Dermis microvascular lymphatic vessel endothelial cell (primary cell): ENCODE data around the gene EVI5L. TPM values are rescaled to one million over a fixed set of nuclear protein-coding genes. Genes with fewer than 3 reads are reported as not detected.

Experiments used
- DNase-seq, 2 donors: peaks; one replicate each; pipeline versions ENCODE4 v3.0.0 to v3.0.0-alpha.2; 2010; ENCODE audit warnings: low read depth in 2 of 2
- total RNA-seq: library from RNA; depleted of rRNA; stranded (reverse); fragments of >200 nt; gene quantifications from 2 replicates; pipeline ENCODE4 v1.2.1, GENCODE V29; 2014

Gene EVI5L
- total RNA-seq, 1 donor from 2014 or later: 6.2 TPM

DNA sequence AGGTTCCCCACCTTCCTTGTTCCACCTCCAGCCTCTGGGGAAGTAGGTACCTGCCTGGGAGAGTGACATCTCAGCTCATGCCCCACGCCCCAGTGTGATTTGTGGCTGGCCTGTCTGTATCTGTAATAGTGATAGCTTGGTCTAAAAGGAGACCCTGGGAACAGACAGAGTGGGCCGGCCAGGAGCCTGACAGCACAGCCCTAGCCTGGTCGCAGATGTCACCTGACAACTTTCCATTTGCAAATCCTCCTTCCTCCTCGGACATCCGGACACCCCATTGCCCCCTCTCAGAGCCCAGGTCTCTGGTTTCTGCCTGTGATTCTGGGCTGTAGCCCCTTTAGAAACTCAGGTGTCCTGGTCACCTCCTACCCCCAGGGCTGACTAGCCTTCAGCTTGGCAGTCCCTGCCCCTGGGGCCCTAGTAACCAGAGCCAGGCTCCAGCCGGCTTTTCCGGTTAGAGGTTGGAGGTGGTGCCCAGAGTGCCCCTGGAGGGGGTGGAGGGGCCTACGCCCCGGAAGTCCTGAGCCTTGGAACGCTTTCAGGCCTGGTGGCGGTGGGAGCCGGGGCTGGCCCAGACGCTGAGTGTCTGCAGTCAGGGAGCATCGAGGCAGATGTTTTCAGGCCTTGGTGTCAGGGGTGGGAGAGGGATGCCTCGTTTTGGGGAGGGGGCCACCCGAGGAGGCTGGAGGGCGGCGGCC, 64.7 kb downstream of the EVI5L start:
- no peak for DNase-seq

- no peak for DNase-seq
Measured at GRCh38 chr19:7895565-7895964, 65.5 kb downstream of the EVI5L start.

- no peak for DNase-seq
Measured at GRCh38 chr19:7897292-7897691, 67.3 kb downstream of the EVI5L start.

DNA sequence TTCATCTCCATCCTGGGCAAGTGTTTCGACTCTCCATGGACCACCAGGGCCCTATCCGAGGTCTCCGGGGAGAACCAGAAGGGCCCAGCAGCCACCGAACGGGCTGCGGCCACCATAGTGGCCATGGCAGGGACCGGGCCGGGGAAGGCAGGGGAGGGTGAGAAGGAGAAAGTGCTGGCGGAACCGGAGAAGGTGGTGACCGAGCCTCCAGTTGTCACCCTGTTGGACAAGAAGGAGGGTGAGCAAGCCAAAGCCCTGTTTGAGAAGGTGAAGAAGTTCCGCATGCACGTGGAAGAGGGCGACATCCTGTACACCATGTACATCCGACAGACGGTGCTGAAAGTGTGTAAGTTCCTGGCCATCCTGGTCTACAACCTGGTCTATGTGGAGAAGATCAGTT, 68.9 kb downstream of the EVI5L start:
- no peak for DNase-seq

DNA sequence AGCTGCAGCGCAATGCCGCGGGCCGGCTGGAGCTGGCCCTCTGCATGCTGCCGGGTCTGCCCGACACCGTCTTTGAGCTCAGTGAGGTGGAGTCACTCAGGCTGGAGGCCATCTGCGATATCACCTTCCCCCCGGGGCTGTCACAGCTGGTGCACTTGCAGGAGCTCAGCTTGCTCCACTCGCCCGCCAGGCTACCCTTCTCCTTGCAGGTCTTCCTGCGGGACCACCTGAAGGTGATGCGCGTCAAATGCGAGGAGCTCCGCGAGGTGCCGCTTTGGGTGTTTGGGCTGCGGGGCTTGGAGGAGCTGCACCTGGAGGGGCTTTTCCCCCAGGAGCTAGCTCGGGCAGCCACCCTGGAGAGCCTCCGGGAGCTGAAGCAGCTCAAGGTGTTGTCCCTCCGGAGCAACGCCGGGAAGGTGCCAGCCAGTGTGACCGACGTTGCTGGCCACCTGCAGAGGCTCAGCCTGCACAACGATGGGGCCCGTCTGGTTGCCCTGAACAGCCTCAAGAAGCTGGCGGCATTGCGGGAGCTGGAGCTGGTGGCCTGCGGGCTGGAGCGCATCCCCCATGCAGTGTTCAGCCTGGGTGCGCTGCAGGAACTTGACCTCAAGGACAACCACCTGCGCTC, 69.8 kb downstream of the EVI5L start:
- no peak for DNase-seq

- no peak for DNase-seq
Measured at GRCh38 chr19:7900401-7900870, 70.4 kb downstream of the EVI5L start.

DNA sequence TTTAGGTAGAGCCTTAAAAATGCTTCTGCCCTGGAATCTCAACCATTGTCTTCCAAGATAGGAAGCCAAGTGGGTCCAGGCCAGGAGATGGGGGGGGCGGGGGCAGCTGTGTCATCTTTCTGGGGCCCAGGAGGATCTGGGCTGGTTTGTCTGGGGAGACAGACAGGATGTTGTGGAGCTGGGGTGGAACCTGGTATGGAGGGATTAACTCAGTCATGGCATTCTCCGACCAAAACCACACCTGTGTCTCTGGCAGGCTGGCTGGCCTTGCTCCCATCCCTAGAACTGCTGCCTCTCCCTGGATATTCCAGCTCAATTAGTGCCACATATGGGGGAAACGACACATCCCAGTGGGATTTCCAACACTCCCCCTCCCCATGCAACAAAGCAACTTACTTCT, 70.9 kb downstream of the EVI5L start:
- no peak for DNase-seq

- no peak for DNase-seq
Measured at GRCh38 chr19:7901337-7901736, 71.3 kb downstream of the EVI5L start.

- DNase-seq: no peak
Measured at GRCh38 chr19:7902796-7903243, 72.8 kb downstream of the EVI5L start.

DNA sequence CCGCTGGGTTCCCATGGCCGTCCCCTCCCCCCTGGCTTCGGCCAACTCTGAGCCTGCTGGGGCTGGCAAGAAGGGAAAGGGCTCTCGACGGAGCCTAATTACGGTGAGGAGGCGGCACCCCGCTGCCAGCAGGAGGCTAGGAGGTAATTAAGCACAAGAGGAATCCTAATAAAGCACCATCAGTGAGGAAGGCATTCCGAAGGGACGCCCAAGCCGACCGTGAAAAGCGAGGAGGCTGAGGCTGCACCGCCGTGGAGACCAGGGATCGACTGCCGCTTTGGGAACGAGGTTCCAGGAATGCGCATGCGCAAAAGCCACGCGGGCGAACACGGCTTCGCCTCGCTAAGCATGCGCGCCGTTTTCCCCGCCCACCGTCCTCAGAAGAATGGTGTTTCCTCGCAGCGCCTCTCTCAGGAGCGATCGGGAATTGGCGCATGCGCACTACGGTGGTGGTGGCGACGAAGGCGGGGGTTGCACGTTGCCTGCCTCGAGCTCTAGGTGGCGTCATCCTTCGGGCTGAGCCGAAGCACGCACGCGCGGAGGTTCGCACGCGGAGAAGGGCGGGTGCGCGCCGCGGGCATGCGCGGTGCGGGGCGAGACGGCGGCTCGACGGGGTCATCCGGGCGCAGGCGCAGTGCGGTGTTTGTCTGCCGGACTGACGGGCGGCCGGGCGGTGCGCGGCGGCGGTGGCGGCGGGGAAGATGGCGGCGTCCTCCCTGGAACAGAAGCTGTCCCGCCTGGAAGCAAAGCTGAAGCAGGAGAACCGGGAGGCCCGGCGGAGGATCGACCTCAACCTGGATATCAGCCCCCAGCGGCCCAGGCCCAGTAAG, 73.4 kb downstream of the EVI5L start, which contains the start of gene MAP2K7:
Gene MAP2K7, plus strand, starts transcription at position 634 of the 830 bp plus-strand sequence. Its CDS starts 68 bp downstream, at position 702.
- peak; percentile 98 to 99 for DNase-seq

DNA sequence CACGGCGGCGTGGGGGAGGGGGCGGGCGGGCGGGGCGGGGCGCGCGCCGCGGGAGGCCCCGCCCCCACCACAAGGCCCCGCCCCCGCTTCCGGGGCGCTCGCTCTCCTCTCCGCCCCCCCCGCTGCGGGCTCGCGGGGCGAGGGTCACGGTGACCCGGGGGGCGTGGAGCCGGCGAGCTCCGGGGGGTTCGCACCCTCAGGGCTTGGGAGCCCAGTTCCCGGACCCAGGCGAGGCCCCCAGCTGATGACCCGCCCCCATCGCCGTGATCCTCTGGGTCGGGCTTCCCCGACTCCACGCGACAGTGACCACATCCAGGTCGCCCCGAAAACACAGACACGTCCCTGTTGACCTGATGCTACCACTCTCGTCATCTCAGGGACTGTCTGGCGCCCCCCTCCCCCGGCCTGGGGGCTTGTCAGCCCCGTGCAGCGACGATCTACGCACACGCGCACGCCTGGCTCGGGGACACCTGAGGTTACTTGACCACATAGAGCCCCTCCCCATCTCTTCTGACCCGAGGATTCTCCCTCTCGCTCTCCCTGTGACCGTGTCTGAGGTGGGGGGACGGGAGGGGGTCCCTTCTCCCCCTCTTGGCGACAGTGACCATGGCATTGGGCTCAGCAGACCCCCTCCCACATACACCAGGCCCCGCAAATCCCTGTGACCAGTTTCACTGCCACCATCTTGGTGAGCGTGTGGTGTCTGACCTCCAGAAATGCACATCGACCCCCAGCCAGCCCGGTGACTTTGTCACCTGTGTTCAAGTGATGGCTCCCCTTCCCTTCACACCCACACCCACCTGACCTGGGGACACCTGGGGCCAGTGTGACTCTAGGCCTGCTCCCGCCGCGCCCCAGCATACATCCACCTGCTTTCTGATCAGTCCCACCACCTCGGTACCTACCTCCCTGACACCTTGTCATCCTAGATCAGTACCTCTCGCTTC, 74.3 kb downstream of the EVI5L start:
- peak in 1 of 2 donors; percentile 37 for DNase-seq

DNA sequence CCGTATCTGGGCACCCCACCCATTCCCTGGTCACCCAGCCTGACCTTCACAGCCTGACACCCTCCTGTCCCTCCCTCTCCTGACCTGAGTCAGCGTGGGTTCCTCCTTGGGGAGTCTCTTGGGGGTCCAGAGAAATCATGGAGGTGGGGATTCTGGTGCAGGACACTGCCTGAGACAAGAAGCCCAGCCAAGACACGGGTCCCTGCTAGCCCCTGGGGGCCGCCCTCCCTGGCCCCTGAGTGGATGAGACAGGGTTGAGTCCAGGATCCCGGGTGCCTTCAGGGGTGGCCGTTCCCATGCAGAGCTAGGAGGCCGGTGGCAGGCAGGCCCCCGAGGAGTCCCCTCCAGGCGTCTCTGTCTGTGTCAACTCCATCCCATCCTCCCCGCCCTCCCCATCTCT, 75.2 kb downstream of the EVI5L start:
- DNase-seq: no peak

DNA sequence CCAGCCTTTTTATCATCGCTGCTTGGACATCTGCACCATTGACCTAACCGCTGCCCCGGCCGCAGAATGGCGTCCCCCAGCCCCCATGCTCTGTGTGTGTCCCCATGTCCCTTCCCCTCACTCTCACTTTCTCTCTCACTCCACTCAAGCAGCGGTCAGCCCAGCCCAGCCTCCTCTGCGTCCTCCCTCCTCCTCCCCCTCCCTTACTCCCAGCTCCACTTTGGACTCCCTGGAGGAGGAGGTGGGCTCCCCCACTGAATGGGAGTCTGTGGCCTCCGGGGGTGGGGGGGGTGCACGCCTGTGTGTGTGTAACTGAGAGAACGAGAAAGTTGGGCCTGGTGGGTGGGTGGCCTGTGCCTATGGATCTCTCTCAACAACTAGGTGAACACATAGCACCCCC, 75.8 kb downstream of the EVI5L start:
- no peak for DNase-seq

- DNase-seq: no peak
Measured at GRCh38 chr19:7907122-7907521, 77.1 kb downstream of the EVI5L start.

- DNase-seq: no peak
Measured at GRCh38 chr19:7907544-7907943, 77.5 kb downstream of the EVI5L start.

- no peak for DNase-seq
Measured at GRCh38 chr19:7908078-7908699, 78.2 kb downstream of the EVI5L start.

- no peak for DNase-seq
Measured at GRCh38 chr19:7908742-7909461, 78.9 kb downstream of the EVI5L start.

- DNase-seq: no peak
Measured at GRCh38 chr19:7909471-7910067, 79.6 kb downstream of the EVI5L start.
